Psoas muscle (tissue), 8 donors: ENCODE results near the gene SLCO2A1. TPM values are rescaled to one million over a fixed set of nuclear protein-coding genes. Genes with fewer than 3 reads are reported as not detected.

Experiments
- ATAC-seq, 4 donors: fragments of 200-7000 bp; cut with Tn5 transposase; one replicate each; pipeline ENCODE4 v1.9.1; 2020; ENCODE audit warnings: moderate library complexity in 3 of 4, mild to moderate bottlenecking in 2 of 4
- DNase-seq, 2 donors: peaks; one replicate each; pipeline ENCODE4 v3.0.0-alpha.2; 2020
- H3K27ac ChIP-seq: fragments of 200-600 bp; one replicate; pipeline ENCODE4 v1.8.0; 2022
- H3K27me3 ChIP-seq, 3 donors: fragments of 200-600 bp in 1 of 3; one replicate each; pipeline versions ENCODE4 v1.6.1 to v1.8.0; 2013 to 2022; ENCODE audit warnings: low read length in 2 of 3, mild to moderate bottlenecking in 2 of 3, moderate library complexity in 1 of 3; ENCODE audit not compliant: insufficient read depth in 3 of 3
- H3K36me3 ChIP-seq, 2 donors: fragments of 200-600 bp in 1 of 2; one replicate each; pipeline versions ENCODE4 v1.6.1 to v1.8.0; 2013 to 2022; ENCODE audit warnings: low read depth in 1 of 2, mild to moderate bottlenecking in 1 of 2, moderate library complexity in 1 of 2; ENCODE audit not compliant: insufficient read depth in 1 of 2
- H3K4me1 ChIP-seq: fragments of 200-600 bp; one replicate; pipeline ENCODE4 v1.8.0; 2022
- H3K4me3 ChIP-seq: fragments of 200-600 bp; one replicate; pipeline ENCODE4 v1.8.0; 2022; ENCODE audit warnings: mild to moderate bottlenecking
- H3K9me3 ChIP-seq: fragments of 200-600 bp; one replicate; pipeline ENCODE4 v1.8.0; 2022
- CTCF ChIP-seq: fragments of 200-600 bp; IDR thresholded peaks from one replicate; pipeline ENCODE4 v1.8.0; 2022; ENCODE audit warnings: antibody characterized with exemption
- WGBS, 3 donors: extraction: QIAGEN DNeasy Blood & Tissue Kit; methylation state at CpG; one replicate each; pipeline versions ENCODE4 v1.1.6 to v1.1.7; 2013; 5-methylcytosine and 5-hydroxymethylcytosine counted together
- intact Hi-C, 2 donors: fragments of 100-400 bp; cut with DNase I; formaldehyde crosslinking; loops; one replicate each; pipeline versions ENCODE4 v1.11.0 to v1.14.2; 2022
- polyA plus RNA-seq, 3 donors: library from polyadenylated mRNA; stranded (reverse); fragments of 200-250 nt; gene quantifications; one replicate each; pipeline ENCODE4 v1.2.3, GENCODE V29; 2013
- total RNA-seq, 4 donors: library from RNA; stranded (reverse); fragmentation: NEBNext Ultra II Directional in 2 of 4; extraction: Animal tissue kit (Norgen Biotek cat#: 25700) in 2 of 4; gene quantifications; one replicate each; pipeline versions ENCODE4 v1.2.1 to v1.2.4, GENCODE V29; 2021 to 2023
- donor health status: healthy with polysubstance abuse.
- donor health status: DM: no; HTN: no; CAD: no; lungs with moderate emphysema.
- donor health status: Bipolar disorder and iron deficiency.
- donor health status: healthy.
- donor health status: DM: yes; HTN: yes; CAD: no.
- donor health status: DM: no; HTN: no; CAD: no.
- donor health status: DM: no; HTN: no; CAD: no.
- donor health status: DM: yes; HTN: yes; CAD: no.

Gene SLCO2A1
- total and polyA plus RNA-seq, 7 donors = 0.72 to 5.2 (median 3.7) TPM

- peaks cover 45% of the 10 kb centered on the region for H3K4me1 ChIP-seq
- H3K27ac ChIP-seq = no peak overlapping the region
- 67 to 72% (median 68%) methylated on average over 5 of the region's 5 CpGs for WGBS, 3 donors
- no peak overlapping the region for H3K4me3 ChIP-seq
- no peaks in the 10 kb centered on the region for H3K27me3 ChIP-seq
- no peak for TF ChIP-seq CTCF
- ATAC-seq (peak in 3 of 4 donors; percentile 32 to 38 (median 33)), DNase-seq (no peak)
- intact Hi-C loops = no loop called here
- no peaks in the 10 kb centered on the region for H3K9me3 ChIP-seq
- H3K36me3 ChIP-seq = no peaks in the 10 kb centered on the region
These were observed 86.0 kb downstream of the SLCO2A1 start for GRCh38 chr3:133943639-133944141.

- Histone ChIP-seq H3K27ac (no peak overlapping the region), H3K27me3 (no peaks in the 10 kb centered on the region), H3K4me3 (no peak overlapping the region), H3K4me1 (peaks cover 45% of the 10 kb centered on the region), H3K9me3 (no peaks in the 10 kb centered on the region), H3K36me3 (no peaks in the 10 kb centered on the region)
- no peak for TF ChIP-seq CTCF
- intact Hi-C loops = no loop called here
- WGBS, 3 donors = 94 to 98% (median 95%) methylated on average over 2 of the region's 2 CpGs
- ATAC-seq (no peak), DNase-seq (no peak)
These were observed 86.6 kb downstream of the SLCO2A1 start for GRCh38 chr3:133943031-133943535.

- H3K4me3 ChIP-seq = no peak overlapping the region
- no peaks in the 10 kb centered on the region for H3K27me3 ChIP-seq
- no peak overlapping the region for H3K27ac ChIP-seq
- no peaks in the 10 kb centered on the region for H3K9me3 ChIP-seq
- no peak for TF ChIP-seq CTCF
- intact Hi-C loops = no loop called here
- no peaks in the 10 kb centered on the region for H3K36me3 ChIP-seq
- H3K4me1 ChIP-seq = peaks cover 42% of the 10 kb centered on the region
- DNase-seq (no peak), ATAC-seq (peak; percentile 51 to 82 (median 77))
- 19 to 26% (median 22%) methylated on average over 7 of the region's 7 CpGs for WGBS, 3 donors
These were observed 88.3 kb downstream of the SLCO2A1 start for GRCh38 chr3:133941415-133941821.

GRCh38 chr3:133940536-133940935, 89.2 kb downstream of the SLCO2A1 start:
- intact Hi-C loops = no loop called here
- Histone ChIP-seq H3K36me3 (no peaks in the 10 kb centered on the region), H3K27ac (no peak overlapping the region), H3K9me3 (no peaks in the 10 kb centered on the region), H3K4me1 (peaks cover 33% of the 10 kb centered on the region), H3K27me3 (no peaks in the 10 kb centered on the region), H3K4me3 (no peak overlapping the region)
- 83 to 96% (median 86%) methylated on average over 10 of the region's 10 CpGs for WGBS, 3 donors
- no peak for ATAC-seq
- no peak for DNase-seq
- TF ChIP-seq CTCF = no peak

- no peak for DNase-seq
- intact Hi-C loops = loop anchor here (10.0 kb wide), 3 partner anchors 95 to 1215 kb away; partner anchors contain the start of gene NPHP3 (in 1 of the 2)
These were observed 90.3 kb downstream of the SLCO2A1 start for GRCh38 chr3:133939463-133939835.

More at GRCh38 chr3:133939463-133939835, 90.3 kb downstream of the SLCO2A1 start:
- Histone ChIP-seq H3K4me1 (peaks cover 24% of the 10 kb centered on the region), H3K27ac (no peak overlapping the region), H3K27me3 (no peaks in the 10 kb centered on the region), H3K36me3 (no peaks in the 10 kb centered on the region), H3K4me3 (no peak overlapping the region), H3K9me3 (no peaks in the 10 kb centered on the region)
- 79 to 100% (median 94%) methylated on average over 1 of the region's 1 CpG for WGBS, 3 donors
- no peak for TF ChIP-seq CTCF
- no peak for ATAC-seq
